K562 (cell line): ENCODE results near the gene HPD. TPM values are rescaled to one million over a fixed set of nuclear protein-coding genes. Genes with fewer than 3 reads are reported as not detected.
A peak's percentile ranks its signal among the peaks of the same experiment; 100 is the strongest.

Experiments
- CREM ChIP-seq: IDR thresholded peaks from 2 replicates; pipeline ENCODE4 v1.6.1; 2014; ENCODE audit warnings: antibody characterized with exemption, low read depth
- CXXC5 ChIP-seq: fragments of 250-450 bp; sonication (Bioruptor Pico); IDR thresholded peaks from 2 replicates; pipeline ENCODE4 v1.8.0; 2022; ENCODE audit warnings: inconsistent platforms, mild to moderate bottlenecking, moderate library complexity
- HSF4 ChIP-seq: fragments of 250-450 bp; sonication (Bioruptor Pico); IDR thresholded peaks from 2 replicates; pipeline ENCODE4 v2.1.2; 2022; ENCODE audit warnings: mild to moderate bottlenecking, moderate library complexity, borderline replicate concordance
- MEF2A ChIP-seq: IDR thresholded peaks from 2 replicates; pipeline ENCODE4 v1.6.1; 2011; ENCODE audit warnings: low read depth, mild to moderate bottlenecking, low read length, moderate library complexity; ENCODE audit not compliant: control insufficient read depth
- MYBL2 ChIP-seq, 2 experiments: fragments of 450-650 bp in 1 of 2; sonication (generic) in 1 of 2; formaldehyde crosslinking in 1 of 2; IDR thresholded peaks; 2 replicates each; pipeline versions ENCODE4 v1.6.1 to v1.8.1; 2017 to 2022; ENCODE audit warnings: borderline replicate concordance in 1 of 2, inconsistent platforms in 1 of 2, low read depth in 1 of 2, mild to moderate bottlenecking in 1 of 2, missing genetic modification reagents in 1 of 2, moderate library complexity in 1 of 2
- NRF1 ChIP-seq, 2 experiments: fragments of 450-650 bp; IDR thresholded peaks in 1 of 2; conservative IDR thresholded peaks in 1 of 2; 2 replicates each; pipeline ENCODE4 v1.6.1; 2014; ENCODE audit warnings: mild to moderate bottlenecking in 2 of 2
- SMARCE1 ChIP-seq: fragments of 450-650 bp; IDR thresholded peaks from 2 replicates; pipeline ENCODE4 v1.7.1; 2016; ENCODE audit warnings: mild to moderate bottlenecking
- SRSF1 ChIP-seq: fragments of 200-400 bp; formaldehyde crosslinking; IDR thresholded peaks from 2 replicates; pipeline ENCODE4 v1.6.1; 2017; ENCODE audit warnings: mild to moderate bottlenecking, low read depth, low read length, moderate library complexity
- ZNF124 ChIP-seq: sonication (generic); formaldehyde crosslinking; IDR thresholded peaks from 2 replicates; pipeline ENCODE4 v1.8.1; 2022; ENCODE audit warnings: missing genetic modification reagents
- ZNF184 ChIP-seq: sonication (generic); formaldehyde crosslinking; IDR thresholded peaks from 2 replicates; pipeline ENCODE4 v1.5.0; 2020; ENCODE audit warnings: missing genetic modification reagents
- ZNF764 ChIP-seq: fragments of 250-450 bp; sonication (Bioruptor Pico); IDR thresholded peaks from 2 replicates; pipeline ENCODE4 v1.4.0; 2020; ENCODE audit warnings: low read depth, mild to moderate bottlenecking, moderate library complexity
- ZSCAN32 ChIP-seq: fragments of 450-650 bp; formaldehyde crosslinking; IDR thresholded peaks from 2 replicates; pipeline ENCODE4 v1.4.0; 2020; ENCODE audit warnings: mild to moderate bottlenecking, moderate library complexity
- polyA plus RNA-seq, 8 experiments: library from polyadenylated mRNA; depleted of rRNA in 4 of 8; stranded (reverse) in 5 of 8; unstranded in 3 of 8; fragments of >200 nt; fragmentation: Nextera tagmentation in 2 of 8; fragmentation: Illumina TruSeq in 1 of 8; extraction: Ambion mirVana in 2 of 8; extraction: Trizol in 1 of 8; gene quantifications; 2 replicates each; pipeline versions ENCODE4 v1.2.1 to v1.2.3, GENCODE V29; 2011 to 2014; ENCODE audit warnings: inconsistent platforms in 1 of 8, missing spikeins in 1 of 8
- total RNA-seq, 7 experiments: library from RNA; depleted of rRNA in 6 of 7; stranded (reverse); fragments of >200 nt in 6 of 7; fragmentation: Illumina TruSeq in 2 of 7; extraction: Trizol in 2 of 7; gene quantifications; 2 replicates each; pipeline versions ENCODE4 v1.2.1 to v1.2.3, GENCODE V29; 2011 to 2021; ENCODE audit warnings: low replicate concordance in 1 of 7
- TF ChIP-seq, protein P1 (sequence below): sonication (generic); formaldehyde crosslinking; IDR thresholded peaks from 2 replicates; pipeline ENCODE4 v1.8.0; 2022; ENCODE audit warnings: missing genetic modification reagents, mild to moderate bottlenecking, borderline replicate concordance
- TF ChIP-seq, protein P2 (sequence below), 2 experiments: fragments of 450-650 bp; IDR thresholded peaks; 2 replicates each; pipeline ENCODE4 v1.6.1; 2018; ENCODE audit warnings: mild to moderate bottlenecking in 2 of 2, low read depth in 1 of 2; ENCODE audit not compliant: partially characterized antibody in 2 of 2
- TF ChIP-seq, protein P3 (sequence below): fragments of 450-650 bp; IDR thresholded peaks from one replicate; pipeline ENCODE4 v1.6.1; 2018; ENCODE audit warnings: mild to moderate bottlenecking, moderate library complexity; ENCODE audit not compliant: partially characterized antibody
- TF ChIP-seq, protein P4 (sequence below): IDR thresholded peaks from 3 replicates; pipeline ENCODE4 v1.6.1; 2011; ENCODE audit warnings: borderline replicate concordance, mild to moderate bottlenecking; ENCODE audit not compliant: insufficient read length, insufficient read depth

HPD gene
- total and polyA plus RNA-seq, 9 of the 15 experiments (the other 6 are each of a cell fraction or from before 2014, with no cell fraction given): 0.06 to 0.29 (median 0.07) TPM; not detected in 4

DNA sequence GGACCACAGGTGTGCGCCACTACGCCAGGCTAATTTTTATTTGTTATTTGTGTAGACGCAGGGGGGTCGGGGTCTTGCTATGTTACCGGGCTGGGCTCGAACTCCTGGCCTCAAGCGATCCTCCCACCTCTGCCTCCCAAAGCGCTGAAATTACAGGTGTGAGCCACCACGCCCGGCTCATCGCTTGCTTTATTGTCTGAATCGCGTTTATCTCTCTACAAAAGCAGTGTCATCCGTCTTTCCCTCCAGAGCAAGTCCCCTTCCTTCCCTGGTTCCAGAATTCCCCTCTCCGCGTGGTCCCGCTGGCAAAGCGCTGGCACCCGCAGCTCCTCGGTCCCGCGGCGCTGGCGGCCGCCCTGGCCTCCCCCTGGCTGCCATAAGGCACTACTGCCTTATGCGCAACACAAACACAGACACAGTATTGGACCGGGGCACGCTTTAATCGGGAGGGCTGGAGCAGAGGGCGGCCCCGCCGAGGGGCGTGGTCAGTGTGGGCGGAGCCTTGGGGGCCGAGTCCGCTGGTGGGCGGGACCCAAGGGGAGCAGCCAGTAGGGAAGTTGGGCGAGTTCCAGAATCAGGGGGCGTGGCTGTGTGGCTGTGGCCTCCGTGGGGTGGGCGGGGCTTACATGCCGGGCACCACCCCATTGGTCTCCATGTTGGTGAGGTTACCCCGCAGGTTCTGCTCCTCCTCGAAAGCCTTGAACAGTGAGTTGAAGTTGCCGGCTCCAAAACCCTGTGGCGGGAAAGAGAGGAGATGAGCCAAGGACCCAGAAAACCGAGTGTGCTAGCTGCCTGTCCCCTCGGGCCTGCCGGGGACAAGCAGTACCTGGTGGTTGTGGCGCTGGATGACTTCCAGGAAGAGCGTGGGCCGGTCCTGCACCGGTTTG is 19.3 kb downstream of the HPD start (continued):
- TF ChIP-seq NRF1 (conservative IDR thresholded peaks at IDR 0.05 in 1 of 2, IDR thresholded peaks at IDR 0.05 in 1 of 2) (peak; percentile 88 to 90), SMARCE1 (no peak; the same call in 1 of the 2 replicates), ZNF184 (no peak), ZSCAN32 (no peak), ZNF124 (CRISPR knock-in tag) (no peak), MEF2A (no peak), CREM (peak; percentile 42; the same call in 1 of the 2 replicates), ZNF764 (CRISPR knock-in tag) (no peak), HSF4 (CRISPR knock-in tag) (no peak), MYBL2 (IDR thresholded peaks at IDR 0.05; ENCODE audit: low read depth) (no peak), MYBL2 (CRISPR knock-in tag; IDR thresholded peaks at IDR 0.05; ENCODE audit: borderline replicate concordance) (no peak), CXXC5 (0 out of 2 replicates have a peak, but pooled peaks have one; percentile 43), SRSF1 (no peak)
- TF ChIP-seq, protein P1, sequence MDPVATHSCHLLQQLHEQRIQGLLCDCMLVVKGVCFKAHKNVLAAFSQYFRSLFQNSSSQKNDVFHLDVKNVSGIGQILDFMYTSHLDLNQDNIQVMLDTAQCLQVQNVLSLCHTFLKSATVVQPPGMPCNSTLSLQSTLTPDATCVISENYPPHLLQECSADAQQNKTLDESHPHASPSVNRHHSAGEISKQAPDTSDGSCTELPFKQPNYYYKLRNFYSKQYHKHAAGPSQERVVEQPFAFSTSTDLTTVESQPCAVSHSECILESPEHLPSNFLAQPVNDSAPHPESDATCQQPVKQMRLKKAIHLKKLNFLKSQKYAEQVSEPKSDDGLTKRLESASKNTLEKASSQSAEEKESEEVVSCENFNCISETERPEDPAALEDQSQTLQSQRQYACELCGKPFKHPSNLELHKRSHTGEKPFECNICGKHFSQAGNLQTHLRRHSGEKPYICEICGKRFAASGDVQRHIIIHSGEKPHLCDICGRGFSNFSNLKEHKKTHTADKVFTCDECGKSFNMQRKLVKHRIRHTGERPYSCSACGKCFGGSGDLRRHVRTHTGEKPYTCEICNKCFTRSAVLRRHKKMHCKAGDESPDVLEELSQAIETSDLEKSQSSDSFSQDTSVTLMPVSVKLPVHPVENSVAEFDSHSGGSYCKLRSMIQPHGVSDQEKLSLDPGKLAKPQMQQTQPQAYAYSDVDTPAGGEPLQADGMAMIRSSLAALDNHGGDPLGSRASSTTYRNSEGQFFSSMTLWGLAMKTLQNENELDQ (CRISPR knock-in tag): no peak
- TF ChIP-seq, protein P2, sequence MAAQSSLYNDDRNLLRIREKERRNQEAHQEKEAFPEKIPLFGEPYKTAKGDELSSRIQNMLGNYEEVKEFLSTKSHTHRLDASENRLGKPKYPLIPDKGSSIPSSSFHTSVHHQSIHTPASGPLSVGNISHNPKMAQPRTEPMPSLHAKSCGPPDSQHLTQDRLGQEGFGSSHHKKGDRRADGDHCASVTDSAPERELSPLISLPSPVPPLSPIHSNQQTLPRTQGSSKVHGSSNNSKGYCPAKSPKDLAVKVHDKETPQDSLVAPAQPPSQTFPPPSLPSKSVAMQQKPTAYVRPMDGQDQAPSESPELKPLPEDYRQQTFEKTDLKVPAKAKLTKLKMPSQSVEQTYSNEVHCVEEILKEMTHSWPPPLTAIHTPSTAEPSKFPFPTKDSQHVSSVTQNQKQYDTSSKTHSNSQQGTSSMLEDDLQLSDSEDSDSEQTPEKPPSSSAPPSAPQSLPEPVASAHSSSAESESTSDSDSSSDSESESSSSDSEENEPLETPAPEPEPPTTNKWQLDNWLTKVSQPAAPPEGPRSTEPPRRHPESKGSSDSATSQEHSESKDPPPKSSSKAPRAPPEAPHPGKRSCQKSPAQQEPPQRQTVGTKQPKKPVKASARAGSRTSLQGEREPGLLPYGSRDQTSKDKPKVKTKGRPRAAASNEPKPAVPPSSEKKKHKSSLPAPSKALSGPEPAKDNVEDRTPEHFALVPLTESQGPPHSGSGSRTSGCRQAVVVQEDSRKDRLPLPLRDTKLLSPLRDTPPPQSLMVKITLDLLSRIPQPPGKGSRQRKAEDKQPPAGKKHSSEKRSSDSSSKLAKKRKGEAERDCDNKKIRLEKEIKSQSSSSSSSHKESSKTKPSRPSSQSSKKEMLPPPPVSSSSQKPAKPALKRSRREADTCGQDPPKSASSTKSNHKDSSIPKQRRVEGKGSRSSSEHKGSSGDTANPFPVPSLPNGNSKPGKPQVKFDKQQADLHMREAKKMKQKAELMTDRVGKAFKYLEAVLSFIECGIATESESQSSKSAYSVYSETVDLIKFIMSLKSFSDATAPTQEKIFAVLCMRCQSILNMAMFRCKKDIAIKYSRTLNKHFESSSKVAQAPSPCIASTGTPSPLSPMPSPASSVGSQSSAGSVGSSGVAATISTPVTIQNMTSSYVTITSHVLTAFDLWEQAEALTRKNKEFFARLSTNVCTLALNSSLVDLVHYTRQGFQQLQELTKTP (IDR thresholded peaks at IDR 0.05; ENCODE audit: low read depth in 1 of 2, partially characterized antibody in 2 of 2): no peak
- TF ChIP-seq, protein P3, sequence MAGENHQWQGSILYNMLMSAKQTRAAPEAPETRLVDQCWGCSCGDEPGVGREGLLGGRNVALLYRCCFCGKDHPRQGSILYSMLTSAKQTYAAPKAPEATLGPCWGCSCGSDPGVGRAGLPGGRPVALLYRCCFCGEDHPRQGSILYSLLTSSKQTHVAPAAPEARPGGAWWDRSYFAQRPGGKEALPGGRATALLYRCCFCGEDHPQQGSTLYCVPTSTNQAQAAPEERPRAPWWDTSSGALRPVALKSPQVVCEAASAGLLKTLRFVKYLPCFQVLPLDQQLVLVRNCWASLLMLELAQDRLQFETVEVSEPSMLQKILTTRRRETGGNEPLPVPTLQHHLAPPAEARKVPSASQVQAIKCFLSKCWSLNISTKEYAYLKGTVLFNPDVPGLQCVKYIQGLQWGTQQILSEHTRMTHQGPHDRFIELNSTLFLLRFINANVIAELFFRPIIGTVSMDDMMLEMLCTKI: no peak
- TF ChIP-seq, protein P4, sequence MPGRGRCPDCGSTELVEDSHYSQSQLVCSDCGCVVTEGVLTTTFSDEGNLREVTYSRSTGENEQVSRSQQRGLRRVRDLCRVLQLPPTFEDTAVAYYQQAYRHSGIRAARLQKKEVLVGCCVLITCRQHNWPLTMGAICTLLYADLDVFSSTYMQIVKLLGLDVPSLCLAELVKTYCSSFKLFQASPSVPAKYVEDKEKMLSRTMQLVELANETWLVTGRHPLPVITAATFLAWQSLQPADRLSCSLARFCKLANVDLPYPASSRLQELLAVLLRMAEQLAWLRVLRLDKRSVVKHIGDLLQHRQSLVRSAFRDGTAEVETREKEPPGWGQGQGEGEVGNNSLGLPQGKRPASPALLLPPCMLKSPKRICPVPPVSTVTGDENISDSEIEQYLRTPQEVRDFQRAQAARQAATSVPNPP: no peak
